HCT116 (cell line): ENCODE data around the gene THAP9. TPM values are rescaled to one million over a fixed set of nuclear protein-coding genes. Genes with fewer than 3 reads are reported as not detected.

Source experiments
- ATAC-seq: fragments of 200-7000 bp; cut with Tn5 transposase; 2 replicates; pipeline ENCODE4 v1.9.1; 2020; ENCODE audit warnings: mild to moderate bottlenecking, moderate library complexity
- BruUV-seq: library from RNA; stranded (reverse); fragments of 400-500 nt; replicated peaks from 2 replicates; lab custom pipeline; 2021; lab: Mats Ljungman, UMichigan
- CTCF ChIA-PET: fragments of 300-600 bp; sonication (Branson Sonifier 250); formaldehyde crosslinking; loops from one replicate; lab custom pipeline; 2021; ENCODE audit warnings: antibody characterized with exemption; lab: Charles Lee
- POLR2A ChIA-PET: fragments of 300-600, 350-600 bp; sonication (Branson Sonifier 250); formaldehyde crosslinking; loops from one replicate; lab custom pipeline; 2021; ENCODE audit warnings: antibody characterized with exemption; lab: Charles Lee
- RAD21 ChIA-PET, 2 experiments: fragments of 300-600 bp; sonication (Branson Sonifier 250); formaldehyde crosslinking; loops; one replicate each; lab custom pipeline; 2023; ENCODE audit warnings: low total read pairs in 2 of 2; ENCODE audit not compliant: uncharacterized antibody in 2 of 2, unreplicated experiment in 2 of 2, low non-redundant PET in 1 of 2; lab: Charles Lee
- DNase-seq: peaks from one replicate; pipeline ENCODE4 v3.0.0-alpha.2; 2010; ENCODE audit warnings: low read depth, low spot score
- H2AFZ ChIP-seq: fragments of 200-600 bp; shearing (Covaris generic), sonication (generic); 2 replicates; pipeline ENCODE4 v1.6.1; 2017; ENCODE audit warnings: low read depth, mixed run types, mixed read lengths, antibody characterized with exemption, low read length; ENCODE audit not compliant: poor library complexity, severe bottlenecking
- H3K27ac ChIP-seq: 2 replicates; pipeline ENCODE4 v1.5.1; 2012; ENCODE audit warnings: low read depth, low read length
- H3K27me3 ChIP-seq: fragments of 200-600 bp; sonication (generic); 2 replicates; pipeline ENCODE4 v1.6.1; 2016; ENCODE audit warnings: mixed run types, low read length, mixed read lengths; ENCODE audit not compliant: insufficient read depth
- H3K36me3 ChIP-seq, 2 experiments: fragments of 200-500 bp in 1 of 2; fragments of 200-600 bp in 1 of 2; sonication (Bioruptor generic) in 1 of 2; sonication (generic) in 1 of 2; 2 replicates each; pipeline versions ENCODE4 v1.5.1 to v1.6.1; 2014 to 2016; ENCODE audit warnings: low read length in 2 of 2, inconsistent platforms in 1 of 2, mixed read lengths in 1 of 2, mixed run types in 1 of 2; ENCODE audit not compliant: insufficient read depth in 2 of 2, control insufficient read depth in 1 of 2
- H3K4me1 ChIP-seq, 2 experiments: fragments of 200-600 bp in 1 of 2; sonication (generic) in 1 of 2; 2 replicates each; pipeline versions ENCODE4 v1.5.1 to v1.6.1; 2012 to 2017; ENCODE audit warnings: low read length in 2 of 2, inconsistent platforms in 1 of 2, mild to moderate bottlenecking in 1 of 2, mixed read lengths in 1 of 2, mixed run types in 1 of 2, moderate library complexity in 1 of 2; ENCODE audit not compliant: insufficient read depth in 2 of 2, control insufficient read depth in 1 of 2
- H3K4me2 ChIP-seq: fragments of 200-600 bp; sonication (generic); 2 replicates; pipeline ENCODE4 v1.6.1; 2017; ENCODE audit warnings: mixed run types, low read length, mixed read lengths
- H3K4me3 ChIP-seq, 2 experiments: fragments of 200-600 bp in 1 of 2; sonication (generic) in 1 of 2; replicated peaks in 1 of 2; 2 replicates each; pipeline ENCODE4 v1.5.1; 2011 to 2016; ENCODE audit warnings: low read length in 2 of 2, control low read depth in 1 of 2, low read depth in 1 of 2, mild to moderate bottlenecking in 1 of 2, mixed read lengths in 1 of 2, mixed run types in 1 of 2
- H3K79me2 ChIP-seq: fragments of 200-600 bp; sonication (generic); 2 replicates; pipeline ENCODE4 v1.6.1; 2017; ENCODE audit warnings: mild to moderate bottlenecking, mixed run types, low read length, moderate library complexity, mixed read lengths; ENCODE audit not compliant: insufficient read depth
- H3K9ac ChIP-seq: fragments of 200-600 bp; sonication (generic); 2 replicates; pipeline ENCODE4 v1.6.1; 2016; ENCODE audit warnings: low read length, mixed read lengths
- H3K9me2 ChIP-seq: fragments of 200-600 bp; sonication (generic), shearing (Covaris generic); 2 replicates; pipeline ENCODE4 v1.6.1; 2017; ENCODE audit warnings: mixed run types, mild to moderate bottlenecking, moderate library complexity; ENCODE audit not compliant: insufficient read depth
- H3K9me3 ChIP-seq, 2 experiments: fragments of 200-500 bp in 1 of 2; fragments of 200-600 bp in 1 of 2; sonication (Bioruptor generic) in 1 of 2; sonication (generic) in 1 of 2; 2 replicates each; pipeline ENCODE4 v1.6.1; 2014 to 2017; ENCODE audit warnings: low read length in 2 of 2, mixed read lengths in 2 of 2, inconsistent platforms in 1 of 2, low read depth in 1 of 2, mild to moderate bottlenecking in 1 of 2, mixed run types in 1 of 2, moderate library complexity in 1 of 2; ENCODE audit not compliant: control insufficient read depth in 1 of 2, insufficient read depth in 1 of 2
- H4K20me1 ChIP-seq: fragments of 200-600 bp; sonication (generic), shearing (Covaris generic); 2 replicates; pipeline ENCODE4 v1.6.1; 2017; ENCODE audit warnings: mixed run types, mild to moderate bottlenecking, moderate library complexity; ENCODE audit not compliant: insufficient read depth
- CEBPB ChIP-seq: IDR thresholded peaks from 2 replicates; pipeline ENCODE4 v1.6.1; 2012; ENCODE audit warnings: low read depth
- EZH2 ChIP-seq: fragments of 200-600 bp; sonication (generic); IDR thresholded peaks from 2 replicates; pipeline ENCODE4 v1.6.1; 2017; ENCODE audit warnings: antibody characterized with exemption, mixed run types
- EZH2phosphoT487 ChIP-seq: fragments of 200-600 bp; IDR thresholded peaks from 2 replicates; pipeline ENCODE4 v1.6.1; 2018; ENCODE audit warnings: antibody characterized with exemption, borderline replicate concordance
- JUND ChIP-seq: IDR thresholded peaks from 2 replicates; pipeline ENCODE4 v1.6.1; 2012
- POLR2AphosphoS5 ChIP-seq: IDR thresholded peaks from 2 replicates; pipeline ENCODE4 v1.6.1; 2011; ENCODE audit warnings: mild to moderate bottlenecking, low read depth, low read length, moderate library complexity
- REST ChIP-seq: IDR thresholded peaks from 2 replicates; pipeline ENCODE4 v1.6.1; 2012; ENCODE audit warnings: low read depth
- SIN3A ChIP-seq: IDR thresholded peaks from 2 replicates; pipeline ENCODE4 v1.6.1; 2012; ENCODE audit warnings: low read depth
- SP1 ChIP-seq: IDR thresholded peaks from 2 replicates; pipeline ENCODE4 v1.6.1; 2012; ENCODE audit warnings: low read depth
- SRF ChIP-seq: IDR thresholded peaks from 2 replicates; pipeline ENCODE4 v1.6.1; 2012; ENCODE audit warnings: low read depth
- TCF7L2 ChIP-seq: IDR thresholded peaks from 2 replicates; pipeline ENCODE4 v1.7.0; 2011; ENCODE audit warnings: borderline replicate concordance, inconsistent platforms; ENCODE audit not compliant: insufficient read depth, insufficient read length; ENCODE audit errors: extremely low read depth
- ZBTB33 ChIP-seq: IDR thresholded peaks from 2 replicates; pipeline ENCODE4 v1.6.1; 2011; ENCODE audit warnings: mild to moderate bottlenecking, low read length, moderate library complexity; ENCODE audit not compliant: insufficient replicate concordance; ENCODE audit errors: extremely low read depth
- intact Hi-C: fragments of 100-400 bp; cut with micrococcal nuclease; formaldehyde crosslinking; loops from 2 replicates; pipeline ENCODE4 v1.10.0; 2022
- total RNA-seq: library from RNA; stranded (reverse); gene quantifications from one replicate; pipeline ENCODE4 v1.2.1, GENCODE V29; 2021; ENCODE audit not compliant: unreplicated experiment
- TF ChIP-seq, protein P1 (sequence below): IDR thresholded peaks from 2 replicates; pipeline ENCODE4 v1.6.1; 2012
- TF ChIP-seq, protein P2 (sequence below): IDR thresholded peaks from 2 replicates; pipeline ENCODE4 v1.6.1; 2012

The THAP9 gene
- total RNA-seq, 1 experiment from 2014 or later = 6.4 TPM

- DNase-seq (no peak), ATAC-seq (no peak)
- ChIA-PET RAD21 (no interaction called here), CTCF (no interaction called here), POLR2A (no interaction called here)
- H3K9me3 ChIP-seq = no peaks in the 10 kb centered on the region
- TF ChIP-seq, protein P1, sequence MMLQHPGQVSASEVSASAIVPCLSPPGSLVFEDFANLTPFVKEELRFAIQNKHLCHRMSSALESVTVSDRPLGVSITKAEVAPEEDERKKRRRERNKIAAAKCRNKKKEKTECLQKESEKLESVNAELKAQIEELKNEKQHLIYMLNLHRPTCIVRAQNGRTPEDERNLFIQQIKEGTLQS = no peak
- TF ChIP-seq REST = no peak
- no peaks in the 10 kb centered on the region for H3K27me3 ChIP-seq
- no peak overlapping the region for H2AFZ ChIP-seq
- H3K27ac ChIP-seq = no peak overlapping the region
- no TSS peak for BruUV-seq
- H4K20me1 ChIP-seq = no peaks in the 10 kb centered on the region; the same call in 1 of the 2 replicates
- peaks cover 4 to 11% of the 10 kb centered on the region in 2 experiments for H3K4me1 ChIP-seq
- peaks cover 12% of the 10 kb centered on the region for H3K79me2 ChIP-seq
- no peak overlapping the region for H3K4me3 ChIP-seq
- H3K4me2 ChIP-seq = no peak overlapping the region
- no peak overlapping the region for H3K9ac ChIP-seq
- intact Hi-C loops = no loop called here
- no peaks in the 10 kb centered on the region for H3K9me2 ChIP-seq
- peaks cover 35 to 53% of the 10 kb centered on the region in 2 experiments for H3K36me3 ChIP-seq
Observed at GRCh38 chr4:82861529-82861928, 39.0 kb upstream of the THAP9 start.

DNA sequence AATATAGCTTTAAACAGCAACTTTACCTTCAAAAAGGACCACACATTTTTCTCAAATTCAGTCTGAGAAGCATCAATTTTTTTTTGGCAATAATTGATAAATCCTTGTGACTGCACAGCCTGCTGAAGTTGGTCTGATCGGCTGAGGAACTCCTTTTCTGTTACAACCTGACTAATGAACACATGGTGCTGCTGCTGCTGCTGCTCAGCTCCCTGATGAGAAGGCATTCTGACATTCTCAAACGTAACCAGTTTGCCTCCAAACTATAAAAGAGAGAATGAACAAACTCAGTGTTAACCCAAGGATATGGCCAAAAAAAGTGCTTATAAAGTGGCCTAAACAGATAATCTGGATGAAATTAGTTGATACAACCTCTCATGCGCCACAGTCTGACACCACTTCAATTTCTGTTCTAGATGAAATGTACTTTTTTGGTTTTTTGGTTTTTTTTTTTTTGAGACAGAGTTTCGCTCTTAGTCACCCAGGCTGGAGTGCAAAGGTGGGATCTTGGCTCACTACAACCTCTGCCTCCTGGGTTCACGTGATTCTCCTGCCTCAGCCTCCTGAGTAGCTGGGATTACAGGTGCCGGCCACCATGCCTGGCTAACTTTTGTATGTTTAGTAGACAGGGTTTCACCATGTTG is 36.1 kb upstream of the THAP9 start:
- Histone ChIP-seq H3K27me3 (no peaks in the 10 kb centered on the region), H3K9me2 (no peaks in the 10 kb centered on the region), H4K20me1 (no peaks in the 10 kb centered on the region), H3K4me1 (peaks cover 5 to 16% of the 10 kb centered on the region in 2 experiments), H3K4me3 (no peak overlapping the region), H3K9me3 (no peaks in the 10 kb centered on the region), H3K9ac (no peak overlapping the region), H3K36me3 (peaks cover 29 to 45% of the 10 kb centered on the region in 2 experiments), H3K4me2 (no peak overlapping the region), H3K27ac (no peak overlapping the region), H3K79me2 (peaks cover 8% of the 10 kb centered on the region), H2AFZ (no peak overlapping the region)
- ChIA-PET POLR2A (no interaction called here), RAD21 (no interaction called here), CTCF (interaction anchor here (1.1 kb wide), 1 partner anchor 12 kb away, joined by 3 read pairs; no protein-coding TSS in a partner anchor)
- no TSS peak for BruUV-seq
- ATAC-seq (no peak), DNase-seq (no peak)
- intact Hi-C loops = no loop called here
- TF ChIP-seq SRF (no peak), SP1 (no peak), EZH2phosphoT487 (no peak), SIN3A (no peak), POLR2AphosphoS5 (no peak), CEBPB (no peak), ZBTB33 (no peak), EZH2 (no peak), TCF7L2 (no peak), JUND (no peak)
- TF ChIP-seq, protein P1 = no peak
- TF ChIP-seq, protein P2, sequence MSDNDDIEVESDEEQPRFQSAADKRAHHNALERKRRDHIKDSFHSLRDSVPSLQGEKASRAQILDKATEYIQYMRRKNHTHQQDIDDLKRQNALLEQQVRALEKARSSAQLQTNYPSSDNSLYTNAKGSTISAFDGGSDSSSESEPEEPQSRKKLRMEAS = no peak
